OCI-LY1 (cell line): ENCODE measurements around the gene EHD1.

Source experiments
- H2AFZ ChIP-seq: fragments of 200-600 bp; sonication (generic), shearing (Covaris generic); 2 replicates; pipeline ENCODE4 v1.6.0; 2014; ENCODE audit warnings: antibody characterized with exemption, mild to moderate bottlenecking, low read length
- H3F3A ChIP-seq: fragments of 200-600 bp; sonication (generic), shearing (Covaris generic); 2 replicates; pipeline ENCODE4 v1.6.0; 2014; ENCODE audit warnings: mild to moderate bottlenecking, antibody characterized with exemption, low read length, moderate library complexity; ENCODE audit not compliant: insufficient read depth
- H3K27ac ChIP-seq: fragments of 200-600 bp; sonication (generic); 2 replicates; pipeline ENCODE4 v1.5.1; 2014; ENCODE audit warnings: low read length, mixed run types, mild to moderate bottlenecking, low read depth; ENCODE audit not compliant: poor library complexity, severe bottlenecking
- H3K27me3 ChIP-seq: fragments of 200-600 bp; sonication (generic); 2 replicates; pipeline ENCODE4 v1.6.0; 2014; ENCODE audit warnings: antibody characterized with exemption, mild to moderate bottlenecking, low read length, moderate library complexity; ENCODE audit not compliant: insufficient read depth
- H3K36me3 ChIP-seq: fragments of 200-600 bp; sonication (generic); 2 replicates; pipeline ENCODE4 v1.6.1; 2014; ENCODE audit warnings: mild to moderate bottlenecking, antibody characterized with exemption, low read length, moderate library complexity, mixed read lengths; ENCODE audit not compliant: insufficient read depth
- H3K4me1 ChIP-seq: fragments of 200-600 bp; sonication (generic); 2 replicates; pipeline ENCODE4 v1.5.1; 2014; ENCODE audit warnings: mild to moderate bottlenecking, low read length, moderate library complexity; ENCODE audit not compliant: insufficient read depth, severe bottlenecking
- H3K4me2 ChIP-seq: fragments of 200-600 bp; sonication (generic), shearing (Covaris generic); 2 replicates; pipeline ENCODE4 v1.6.1; 2014; ENCODE audit warnings: low read length
- H3K4me3 ChIP-seq: fragments of 200-600 bp; sonication (generic); 2 replicates; pipeline ENCODE4 v1.5.1; 2014; ENCODE audit warnings: low read length, low read depth, mild to moderate bottlenecking, mixed read lengths; ENCODE audit not compliant: poor library complexity, severe bottlenecking
- H3K79me2 ChIP-seq: fragments of 200-600 bp; shearing (Covaris generic); 2 replicates; pipeline ENCODE4 v1.6.1; 2016; ENCODE audit warnings: mixed run types, low read length, mixed read lengths; ENCODE audit not compliant: insufficient read depth
- H3K9ac ChIP-seq: fragments of 200-600 bp; sonication (generic), shearing (Covaris generic); 2 replicates; pipeline ENCODE4 v1.6.1; 2014; ENCODE audit warnings: mild to moderate bottlenecking, low read length, mixed read lengths
- H3K9me2 ChIP-seq: fragments of 200-600 bp; sonication (generic), shearing (Covaris generic); 2 replicates; pipeline ENCODE4 v1.6.1; 2014; ENCODE audit warnings: low read depth, mild to moderate bottlenecking, low read length, mixed read lengths
- H3K9me3 ChIP-seq: fragments of 200-600 bp; shearing (Covaris generic); 2 replicates; pipeline ENCODE4 v1.6.1; 2014; ENCODE audit warnings: low read length, mixed read lengths
- H4K20me1 ChIP-seq: fragments of 200-600 bp; sonication (generic), shearing (Covaris generic); 2 replicates; pipeline ENCODE4 v1.6.0; 2016; ENCODE audit warnings: mild to moderate bottlenecking, low read length; ENCODE audit not compliant: insufficient read depth
- EZH2 ChIP-seq: fragments of 200-600 bp; sonication (generic), shearing (Covaris generic); IDR thresholded peaks from 2 replicates; pipeline ENCODE4 v1.8.0; 2017; ENCODE audit warnings: borderline replicate concordance, mixed run types, mild to moderate bottlenecking, antibody characterized with exemption, low read length, moderate library complexity, mixed read lengths
- TF ChIP-seq, protein P1 (sequence below): fragments of 200-600 bp; sonication (generic), shearing (Covaris generic); IDR thresholded peaks from 2 replicates; pipeline ENCODE4 v1.5.1; 2017; ENCODE audit warnings: mild to moderate bottlenecking, antibody characterized with exemption, low read length, moderate library complexity, mixed read lengths

The EHD1 gene

DNA sequence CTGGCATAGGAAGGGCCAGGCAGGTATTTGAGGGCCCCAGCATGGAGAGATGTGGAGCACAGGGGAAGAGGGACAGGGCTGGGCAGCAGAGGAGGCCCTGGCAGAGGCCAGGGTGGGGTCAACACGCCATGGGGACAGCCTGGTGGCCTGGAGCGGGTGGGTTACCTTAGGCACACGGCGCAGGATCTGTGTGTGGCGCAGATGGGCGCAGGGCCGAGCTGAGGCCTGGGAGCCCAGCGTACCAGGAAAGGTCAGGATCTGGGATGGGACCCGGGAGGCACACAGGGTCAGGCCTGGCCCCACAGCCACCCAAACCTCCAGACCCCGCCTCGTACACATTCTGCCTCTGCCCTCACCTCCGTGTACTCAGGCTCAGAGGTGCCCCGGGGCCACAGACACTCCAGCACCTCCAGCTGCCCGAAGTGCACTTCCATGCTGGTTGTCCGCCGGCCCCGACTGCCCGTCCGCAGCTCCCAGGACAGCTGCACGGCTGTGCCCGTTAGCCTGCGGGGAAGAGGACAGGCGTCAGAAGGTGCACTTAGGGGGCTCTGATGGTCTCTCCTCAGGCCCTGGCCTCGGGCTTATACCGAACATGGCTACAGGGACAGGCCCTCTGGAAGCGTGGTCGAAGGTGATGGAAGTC lies 32.2 kb upstream of the EHD1 start:
- Histone ChIP-seq H3K9me3 (no peaks in the 10 kb centered on the region), H3K4me1 (peaks cover 6% of the 10 kb centered on the region), H3K36me3 (peaks cover 66% of the 10 kb centered on the region), H3K4me2 (no peak overlapping the region), H3K9me2 (no peaks in the 10 kb centered on the region), H2AFZ (no peak overlapping the region), H3K79me2 (no peaks in the 10 kb centered on the region), H3K27ac (no peak overlapping the region), H3K9ac (no peak overlapping the region), H3F3A (no peaks in the 10 kb centered on the region), H4K20me1 (no peaks in the 10 kb centered on the region), H3K4me3 (no peak overlapping the region), H3K27me3 (no peaks in the 10 kb centered on the region)
- TF ChIP-seq EZH2 = no peak
- TF ChIP-seq, protein P1, sequence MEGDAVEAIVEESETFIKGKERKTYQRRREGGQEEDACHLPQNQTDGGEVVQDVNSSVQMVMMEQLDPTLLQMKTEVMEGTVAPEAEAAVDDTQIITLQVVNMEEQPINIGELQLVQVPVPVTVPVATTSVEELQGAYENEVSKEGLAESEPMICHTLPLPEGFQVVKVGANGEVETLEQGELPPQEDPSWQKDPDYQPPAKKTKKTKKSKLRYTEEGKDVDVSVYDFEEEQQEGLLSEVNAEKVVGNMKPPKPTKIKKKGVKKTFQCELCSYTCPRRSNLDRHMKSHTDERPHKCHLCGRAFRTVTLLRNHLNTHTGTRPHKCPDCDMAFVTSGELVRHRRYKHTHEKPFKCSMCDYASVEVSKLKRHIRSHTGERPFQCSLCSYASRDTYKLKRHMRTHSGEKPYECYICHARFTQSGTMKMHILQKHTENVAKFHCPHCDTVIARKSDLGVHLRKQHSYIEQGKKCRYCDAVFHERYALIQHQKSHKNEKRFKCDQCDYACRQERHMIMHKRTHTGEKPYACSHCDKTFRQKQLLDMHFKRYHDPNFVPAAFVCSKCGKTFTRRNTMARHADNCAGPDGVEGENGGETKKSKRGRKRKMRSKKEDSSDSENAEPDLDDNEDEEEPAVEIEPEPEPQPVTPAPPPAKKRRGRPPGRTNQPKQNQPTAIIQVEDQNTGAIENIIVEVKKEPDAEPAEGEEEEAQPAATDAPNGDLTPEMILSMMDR = no peak

DNA sequence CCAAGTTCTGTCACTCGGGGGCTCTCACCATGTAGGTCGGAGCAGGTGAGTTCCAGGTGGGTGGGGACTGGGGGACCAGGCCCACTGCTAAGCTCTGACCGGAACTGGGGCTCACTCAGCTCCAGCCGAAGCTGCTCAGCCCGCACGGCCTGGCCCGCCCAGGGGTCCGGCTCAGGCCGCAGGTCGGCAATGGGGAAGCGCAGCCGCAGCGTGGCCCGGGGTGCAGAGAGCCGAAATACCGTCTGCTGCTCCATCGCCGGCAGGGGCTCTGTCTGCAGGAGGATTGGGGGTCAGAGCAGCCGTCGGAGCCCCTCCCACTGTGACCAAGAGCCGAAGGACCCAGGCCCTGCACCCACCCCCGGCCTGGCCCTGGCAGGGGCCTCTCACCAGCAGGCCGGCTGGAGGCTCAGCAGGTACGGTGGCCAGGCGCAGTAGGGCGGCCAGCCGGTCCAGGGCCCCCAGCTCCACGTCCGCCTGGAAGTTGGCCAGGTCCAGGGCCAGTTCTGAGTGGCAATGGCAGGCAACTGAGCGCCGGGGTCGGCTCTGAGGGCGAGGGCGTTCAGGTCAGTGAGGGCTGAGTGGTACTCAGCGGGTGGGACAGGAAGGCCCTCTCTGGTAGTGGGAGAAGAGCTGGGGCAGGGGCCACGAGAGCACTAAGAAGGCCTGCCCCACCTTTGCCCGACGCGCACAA lies 31.4 kb upstream of the EHD1 start:
- H3K27me3 ChIP-seq = no peaks in the 10 kb centered on the region
- H3K9me3 ChIP-seq = no peaks in the 10 kb centered on the region
- no peaks in the 10 kb centered on the region for H3K9me2 ChIP-seq
- TF ChIP-seq EZH2 = no peak
- H3K27ac ChIP-seq = no peak overlapping the region
- H3K4me3 ChIP-seq = no peak overlapping the region
- H3K79me2 ChIP-seq = no peaks in the 10 kb centered on the region
- no peak overlapping the region for H2AFZ ChIP-seq
- peaks cover 71% of the 10 kb centered on the region for H3K36me3 ChIP-seq
- no peaks in the 10 kb centered on the region for H3F3A ChIP-seq
- H4K20me1 ChIP-seq = no peaks in the 10 kb centered on the region
- H3K4me1 ChIP-seq = no peaks in the 10 kb centered on the region
- no peak overlapping the region for H3K9ac ChIP-seq
- H3K4me2 ChIP-seq = no peak overlapping the region

DNA sequence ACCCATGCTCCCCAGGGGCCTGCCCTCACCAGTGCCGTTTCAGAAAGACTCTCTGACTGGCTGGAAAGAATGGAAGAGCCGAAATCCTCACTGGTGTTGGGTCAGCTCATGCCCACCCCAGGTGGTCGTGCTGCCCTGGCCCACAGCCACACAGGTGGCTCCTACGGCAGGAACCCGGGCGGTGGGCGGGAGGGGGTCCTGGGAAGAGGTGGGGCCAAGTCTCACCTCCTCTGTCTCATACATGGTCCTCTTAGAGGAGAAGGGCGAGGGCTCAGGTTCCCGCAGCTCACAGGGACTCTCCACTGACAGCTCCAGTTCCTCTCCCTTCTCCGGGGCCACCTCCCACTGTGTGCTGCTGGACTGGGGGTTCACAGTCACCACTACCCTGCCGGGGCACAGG lies 30.3 kb upstream of the EHD1 start:
- TF ChIP-seq, protein P1 = no peak
- TF ChIP-seq EZH2 = no peak
- Histone ChIP-seq H3K9ac (no peak overlapping the region), H3K27ac (no peak overlapping the region), H3K4me1 (no peaks in the 10 kb centered on the region), H3F3A (no peaks in the 10 kb centered on the region), H3K9me3 (no peaks in the 10 kb centered on the region), H2AFZ (no peak overlapping the region), H3K27me3 (no peaks in the 10 kb centered on the region), H3K4me3 (no peak overlapping the region), H3K4me2 (no peak overlapping the region), H4K20me1 (no peaks in the 10 kb centered on the region), H3K79me2 (no peaks in the 10 kb centered on the region), H3K9me2 (no peaks in the 10 kb centered on the region), H3K36me3 (peaks cover 71% of the 10 kb centered on the region)

DNA sequence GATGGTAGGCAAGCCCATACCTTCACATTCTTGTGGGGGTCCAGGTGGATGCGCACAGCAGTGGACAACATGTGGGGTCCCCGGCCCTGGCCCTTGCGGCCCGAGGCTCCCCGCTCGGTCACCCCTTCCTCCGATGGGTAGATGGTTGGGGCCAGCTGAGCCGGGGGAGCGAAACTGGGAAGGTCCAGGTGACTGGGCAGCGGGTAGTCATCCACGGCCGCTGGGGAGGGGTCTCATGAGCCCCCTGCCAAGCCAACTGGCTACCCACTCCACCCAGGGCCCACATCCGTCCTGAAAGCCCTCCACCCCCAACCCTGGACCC lies 27.9 kb upstream of the EHD1 start:
- Histone ChIP-seq H3F3A (no peaks in the 10 kb centered on the region), H3K79me2 (no peaks in the 10 kb centered on the region), H2AFZ (no peak overlapping the region), H3K36me3 (peaks cover 76% of the 10 kb centered on the region), H3K27ac (no peak overlapping the region), H3K27me3 (no peaks in the 10 kb centered on the region), H4K20me1 (no peaks in the 10 kb centered on the region), H3K4me2 (no peak overlapping the region), H3K9me2 (no peaks in the 10 kb centered on the region), H3K9ac (no peak overlapping the region), H3K4me1 (no peaks in the 10 kb centered on the region), H3K4me3 (no peak overlapping the region), H3K9me3 (no peaks in the 10 kb centered on the region)
- no peak for TF ChIP-seq EZH2
- TF ChIP-seq, protein P1 = no peak
